Neutrophil (primary cell): Measurements from ENCODE around the gene SOX12.
A peak's percentile ranks its signal among the peaks of the same experiment; 100 is the strongest.
"Not testable (repeated sequence)": the region's sequence is repeated elsewhere in the genome, so short reads cannot be mapped to it uniquely, and the experiment has no call there.

Experiments used
- H3K27ac ChIP-seq: fragments of 200-600 bp; sonication (generic); 2 replicates; pipeline ENCODE4 v1.5.1; 2016; ENCODE audit warnings: mild to moderate bottlenecking, moderate library complexity
- H3K27me3 ChIP-seq: fragments of 200-600 bp; sonication (generic); 2 replicates; pipeline ENCODE4 v1.6.0; 2016; ENCODE audit warnings: mild to moderate bottlenecking
- H3K36me3 ChIP-seq: fragments of 200-600 bp; sonication (generic); 2 replicates; pipeline ENCODE4 v1.5.1; 2017
- H3K4me1 ChIP-seq, 2 experiments: fragments of 200-600 bp in 1 of 2; sonication (generic) in 1 of 2; 1 replicate in 1 of 2; 2 replicates in 1 of 2; pipeline versions ENCODE4 v1.5.1 to v1.6.1; 2013 to 2016; ENCODE audit warnings: low read depth in 1 of 2, low read length in 1 of 2, mild to moderate bottlenecking in 1 of 2, moderate library complexity in 1 of 2; ENCODE audit not compliant: control insufficient read depth in 1 of 2, insufficient read depth in 1 of 2
- H3K4me3 ChIP-seq, 2 experiments: fragments of 200-600 bp in 1 of 2; sonication (generic) in 1 of 2; 1 replicate in 1 of 2; 2 replicates in 1 of 2; pipeline ENCODE4 v1.5.1; 2013 to 2016; ENCODE audit warnings: low read depth in 1 of 2, low read length in 1 of 2, mild to moderate bottlenecking in 1 of 2, moderate library complexity in 1 of 2
- H3K9me3 ChIP-seq: fragments of 200-600 bp; sonication (generic); 2 replicates; pipeline ENCODE4 v1.5.1; 2016
- CTCF ChIP-seq: fragments of 200-600 bp; sonication (generic); IDR thresholded peaks from 2 replicates; pipeline ENCODE4 v1.5.1; 2016; ENCODE audit warnings: antibody characterized with exemption

The SOX12 gene

GRCh38 chr20:328975-329695 is 3.8 kb downstream of the SOX12 start:
- Histone ChIP-seq H3K27ac (no peak overlapping the region), H3K9me3 (no peaks in the 10 kb centered on the region), H3K4me1 (peaks cover 30% of the 10 kb centered on the region in 2 experiments), H3K4me3 (no peak overlapping the region), H3K36me3 (no peaks in the 10 kb centered on the region), H3K27me3 (peaks cover 31% of the 10 kb centered on the region)
- no peak for TF ChIP-seq CTCF

- Histone ChIP-seq H3K27ac (peak overlapping the region; percentile 1), H3K4me3 (no peak overlapping the region), H3K9me3 (no peaks in the 10 kb centered on the region), H3K36me3 (no peaks in the 10 kb centered on the region), H3K27me3 (peaks cover 25% of the 10 kb centered on the region), H3K4me1 (peaks cover 23% of the 10 kb centered on the region in 2 experiments)
- no peak for TF ChIP-seq CTCF
These were observed 4.5 kb downstream of the SOX12 start for GRCh38 chr20:329851-330232.

- Histone ChIP-seq H3K36me3 (no peaks in the 10 kb centered on the region), H3K9me3 (no peaks in the 10 kb centered on the region), H3K27ac (peak overlapping the region; percentile 1), H3K4me3 (no peak overlapping the region), H3K27me3 (peaks cover 25% of the 10 kb centered on the region), H3K4me1 (peaks cover 20 to 21% of the 10 kb centered on the region in 2 experiments)
- peak; percentile 65 for TF ChIP-seq CTCF
These were observed 5.1 kb downstream of the SOX12 start for GRCh38 chr20:330233-331149.

- no peak overlapping the region for H3K4me3 ChIP-seq
- H3K27me3 ChIP-seq, result no peaks in the 10 kb centered on the region
- H3K4me1 ChIP-seq, result peaks cover 5% of the 10 kb centered on the region in 2 experiments
- H3K27ac ChIP-seq, result no peak overlapping the region
- H3K9me3 ChIP-seq, result no peaks in the 10 kb centered on the region
- TF ChIP-seq CTCF, result no peak
- H3K36me3 ChIP-seq, result no peaks in the 10 kb centered on the region
These were observed 9.2 kb downstream of the SOX12 start for GRCh38 chr20:334578-334977.

- not testable (repeated sequence) for H3K4me1 ChIP-seq, H3K27me3 ChIP-seq, H3K36me3 ChIP-seq, H3K9me3 ChIP-seq, H3K27ac ChIP-seq, H3K4me3 ChIP-seq
These were observed 10.7 kb downstream of the SOX12 start for GRCh38 chr20:336040-336439.

GRCh38 chr20:341682-342081 is 16.3 kb downstream of the SOX12 start:
- no peak for TF ChIP-seq CTCF
- peaks cover 0 to 2% of the 10 kb centered on the region in 2 experiments for H3K4me1 ChIP-seq
- no peak overlapping the region for H3K27ac ChIP-seq

More at GRCh38 chr20:341682-342081, 16.3 kb downstream of the SOX12 start:
- Histone ChIP-seq H3K27me3 (peaks cover 26% of the 10 kb centered on the region), H3K9me3 (no peaks in the 10 kb centered on the region), H3K36me3 (no peaks in the 10 kb centered on the region), H3K4me3 (no peak overlapping the region)
